Middle frontal gyrus (tissue), 1 donor: ENCODE measurements around the gene SOX9.

ENCODE experiments used
- DNase-seq: peaks from one replicate; pipeline ENCODE4 v3.0.0-alpha.2; 2015; ENCODE audit warnings: low spot score; ENCODE audit errors: extremely low spot score

Gene SOX9

DNA sequence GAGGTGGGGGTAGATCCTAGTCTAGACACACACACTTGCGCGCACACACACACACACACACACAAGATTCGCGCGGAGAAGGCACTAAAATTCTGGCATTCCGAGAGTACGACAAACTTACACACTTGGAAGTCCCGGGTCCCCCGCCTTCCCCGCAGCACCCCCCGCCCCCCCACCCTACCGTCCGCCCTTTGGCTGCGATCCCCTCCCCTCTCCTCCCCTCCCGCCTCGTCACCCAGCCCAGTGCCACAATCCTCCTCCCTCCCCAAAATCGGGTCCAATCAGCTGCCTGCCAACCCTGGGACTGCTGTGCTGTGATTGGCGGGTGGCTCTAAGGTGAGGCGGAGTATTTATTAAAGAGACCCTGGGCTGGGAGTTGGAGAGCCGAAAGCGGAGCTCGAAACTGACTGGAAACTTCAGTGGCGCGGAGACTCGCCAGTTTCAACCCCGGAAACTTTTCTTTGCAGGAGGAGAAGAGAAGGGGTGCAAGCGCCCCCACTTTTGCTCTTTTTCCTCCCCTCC is at the start of gene SOX9:
Gene SOX9 (plus strand): TSS at position 379 of the 522 bp plus-strand sequence. CDS start 372 bp downstream, outside the sequence.
- DNase-seq = peak; percentile 88

DNA sequence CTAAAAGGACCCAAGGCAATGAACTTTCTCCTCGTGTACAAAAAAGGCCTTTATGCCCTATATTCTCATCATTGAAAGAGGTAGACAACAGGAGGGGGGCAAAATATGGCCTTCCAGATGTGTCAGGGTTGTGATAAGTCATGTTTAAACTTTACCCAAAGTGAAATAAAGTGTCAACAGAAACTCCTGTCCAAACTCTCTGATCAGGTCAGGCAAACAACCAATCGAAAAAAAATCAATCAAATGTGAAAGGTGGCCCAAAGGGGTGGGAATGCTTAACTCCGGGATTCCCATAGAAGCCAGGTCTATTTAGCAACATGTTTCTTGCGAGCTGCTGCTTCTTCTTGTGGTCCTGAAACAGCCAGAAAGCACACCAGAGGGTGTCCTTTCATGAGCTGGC is 49.5 kb upstream of the SOX9 start:
- no peak for DNase-seq

DNA sequence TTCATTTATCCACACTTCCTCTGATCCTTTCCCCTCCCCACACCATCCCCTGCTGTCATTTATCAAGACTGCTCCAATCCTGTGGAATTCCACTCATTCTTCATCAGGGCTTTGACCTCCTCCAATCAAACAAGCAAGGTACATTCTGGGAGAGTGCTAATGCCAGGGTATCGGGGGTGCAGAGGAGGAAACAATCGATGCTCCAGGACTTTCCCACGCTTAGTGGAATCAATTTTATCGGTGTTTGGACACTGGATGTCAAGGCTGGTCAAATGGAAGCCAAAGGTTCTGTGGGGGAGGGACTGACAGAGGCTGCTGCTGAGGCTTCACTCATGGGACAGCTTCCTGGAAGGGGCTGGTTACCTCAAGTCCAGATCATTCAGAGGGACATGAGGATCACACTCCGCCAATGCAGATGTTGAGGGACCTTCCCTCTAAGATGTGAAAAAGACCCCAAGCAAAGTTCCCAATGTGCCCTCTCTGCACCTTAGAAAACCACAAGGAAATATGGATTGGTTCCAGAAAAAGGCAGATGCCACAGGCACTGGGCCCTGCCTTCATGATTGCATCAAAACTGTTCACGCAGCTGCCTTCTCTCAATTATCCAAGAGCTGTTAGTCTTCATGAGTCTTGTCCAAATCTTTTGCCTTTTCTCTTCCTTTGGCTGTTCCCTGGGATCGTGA is 44.7 kb upstream of the SOX9 start:
- DNase-seq = no peak

DNA sequence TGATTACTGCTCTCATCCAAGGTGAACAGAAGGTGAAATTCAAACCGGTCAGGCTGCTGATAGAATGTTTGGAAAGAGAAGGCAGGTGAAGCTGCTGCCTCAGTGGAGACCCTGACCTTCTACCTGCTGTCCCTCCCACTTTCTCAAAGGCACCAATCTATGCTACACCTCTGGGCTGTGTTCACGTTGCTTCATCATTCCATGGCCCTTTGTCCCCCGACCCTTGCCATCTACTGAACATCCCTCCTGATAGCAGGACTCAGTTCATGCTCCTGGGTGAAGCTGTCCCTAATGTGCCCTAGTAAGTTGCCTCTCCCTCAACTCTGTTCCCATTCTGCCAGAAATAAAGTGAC is 44.2 kb upstream of the SOX9 start:
- DNase-seq = no peak

DNA sequence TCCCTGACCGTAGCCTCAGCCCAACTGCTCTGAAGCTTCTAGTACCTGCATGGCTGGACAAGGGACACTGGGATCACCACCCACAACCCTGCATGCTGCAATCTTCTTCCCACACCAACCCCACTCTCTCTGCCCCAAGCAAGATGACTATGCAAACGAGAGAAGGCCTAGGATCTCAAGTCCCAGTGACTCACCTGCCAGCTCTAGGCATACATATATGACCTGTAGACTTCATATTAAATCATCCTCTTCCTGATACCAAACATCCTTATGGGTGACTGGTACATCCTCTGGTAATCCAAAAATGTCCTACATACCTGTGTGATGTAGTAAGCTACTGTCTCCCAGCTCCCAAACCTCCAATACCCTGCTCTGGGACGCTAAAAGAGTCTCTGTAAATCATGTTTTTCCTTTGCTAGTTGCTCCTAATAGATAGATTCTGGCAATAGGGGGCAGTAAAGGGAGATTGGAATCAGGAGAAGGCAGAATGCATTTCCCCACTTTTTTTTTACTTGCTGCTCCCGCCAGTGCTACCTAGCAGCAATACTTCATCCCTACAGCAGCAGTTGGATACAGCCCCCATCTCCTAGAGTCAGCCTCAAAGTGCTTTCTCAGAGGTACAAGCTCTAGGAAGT is 43.4 kb upstream of the SOX9 start:
- no peak for DNase-seq

DNA sequence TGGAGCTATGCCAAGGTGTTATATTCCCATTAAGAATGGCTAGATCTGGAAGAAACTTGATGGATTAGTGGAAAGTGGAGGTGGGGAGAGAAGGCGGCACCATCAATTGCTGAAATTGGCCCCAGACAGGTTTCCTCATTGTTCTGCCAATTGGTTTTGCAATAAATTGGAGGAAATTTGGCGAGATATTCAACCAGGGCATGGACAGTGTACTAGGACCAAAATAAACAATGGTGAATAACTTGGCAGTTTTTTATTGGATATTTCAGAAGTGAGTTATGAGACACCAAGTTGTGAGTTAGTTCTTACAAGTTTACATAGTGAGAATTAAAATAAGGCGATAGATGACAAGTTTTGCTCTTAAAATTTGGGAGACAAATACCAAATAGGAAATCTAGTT is 41.1 kb upstream of the SOX9 start:
- no peak for DNase-seq

DNA sequence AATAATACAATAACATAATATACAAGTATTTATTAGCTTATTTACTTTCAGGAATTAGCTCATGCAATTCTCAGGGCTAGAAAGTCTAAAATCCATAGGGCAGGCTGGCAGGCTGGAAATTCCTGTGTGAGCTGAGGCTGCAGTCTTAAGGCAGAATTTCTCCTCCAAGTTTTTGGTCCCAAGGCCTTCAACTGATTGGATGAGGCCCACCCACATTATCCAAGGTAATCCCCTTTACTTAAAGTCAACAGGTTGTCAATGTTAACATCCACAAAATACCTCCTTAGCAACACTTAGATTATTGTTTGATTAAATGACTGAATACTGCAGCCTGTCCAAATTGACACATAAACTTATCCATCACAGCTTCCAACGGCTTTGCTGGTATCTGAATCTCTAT is 32.9 kb upstream of the SOX9 start:
- DNase-seq = no peak

DNA sequence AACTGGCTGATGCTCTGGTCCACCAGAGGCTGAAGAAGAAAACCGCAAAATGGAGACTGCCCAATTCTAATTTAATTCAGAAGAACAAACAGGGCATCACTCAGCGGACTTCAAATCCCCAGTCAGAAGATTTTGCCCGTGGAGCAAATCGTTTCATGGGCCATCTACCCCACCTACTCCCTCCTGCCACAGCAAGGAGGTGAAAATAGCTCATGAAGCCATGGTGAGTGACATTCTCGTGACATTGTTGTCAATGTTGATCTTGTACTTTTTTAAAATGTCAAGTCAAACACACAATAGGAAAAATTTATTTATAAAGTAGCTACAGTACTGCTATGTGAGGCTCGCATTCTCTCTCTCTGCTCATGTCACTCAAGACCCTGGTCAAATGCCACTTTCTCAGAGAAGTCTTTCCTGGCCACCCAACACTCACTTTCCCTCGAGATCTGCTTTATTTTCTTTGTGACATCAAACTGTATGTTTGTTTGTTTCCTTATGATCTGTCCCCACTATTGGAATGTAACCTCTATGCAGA is 31.3 kb upstream of the SOX9 start:
- DNase-seq = no peak

DNA sequence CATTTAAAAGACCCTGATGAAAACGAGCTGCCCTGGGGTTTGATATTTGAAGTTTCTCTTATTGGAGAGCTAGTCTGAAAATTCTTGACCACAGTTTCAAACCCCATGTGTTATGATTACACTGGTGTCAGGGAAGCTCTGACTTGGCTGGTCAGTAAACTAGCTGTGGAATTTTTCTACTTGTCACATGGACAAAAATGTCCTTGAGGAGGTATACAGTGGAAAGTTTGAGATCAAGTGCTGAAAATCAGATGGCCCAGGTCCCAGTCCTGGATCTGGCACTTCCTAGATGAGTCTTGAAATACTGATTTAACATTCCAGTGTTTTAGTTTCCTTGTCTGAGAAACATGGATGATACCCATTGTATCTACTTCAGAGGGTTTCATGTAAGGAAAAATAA is 30.7 kb upstream of the SOX9 start:
- DNase-seq = no peak

DNA sequence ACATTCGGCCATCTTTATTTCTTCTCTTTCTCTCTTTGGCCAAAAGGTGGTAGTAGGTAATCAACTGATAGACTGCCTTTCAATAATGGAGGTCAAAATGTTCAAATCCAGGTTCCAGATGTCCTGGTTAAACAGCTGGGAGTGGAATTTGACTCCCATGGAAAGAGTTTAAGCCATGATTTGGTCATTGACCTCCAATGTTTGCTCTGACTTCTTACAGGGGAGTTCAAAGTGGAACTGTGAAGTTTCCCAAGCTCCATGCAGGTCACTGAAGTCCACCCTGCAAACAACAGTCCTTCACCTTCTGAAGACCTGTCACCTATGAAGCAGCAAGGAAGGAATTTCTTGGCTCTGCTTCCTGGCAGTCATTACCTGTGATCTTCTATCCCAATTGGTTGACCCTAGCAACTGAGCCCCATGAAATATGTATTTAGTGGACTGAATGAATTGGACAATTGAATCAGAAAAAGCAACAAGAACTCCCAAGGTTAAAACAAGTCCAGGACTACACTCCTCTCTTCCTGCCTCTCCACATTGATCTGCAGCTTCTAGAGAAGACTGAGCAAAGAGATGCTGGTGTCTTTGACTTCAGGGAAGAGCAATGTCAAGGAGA is 28.0 kb upstream of the SOX9 start:
- DNase-seq = no peak

DNA sequence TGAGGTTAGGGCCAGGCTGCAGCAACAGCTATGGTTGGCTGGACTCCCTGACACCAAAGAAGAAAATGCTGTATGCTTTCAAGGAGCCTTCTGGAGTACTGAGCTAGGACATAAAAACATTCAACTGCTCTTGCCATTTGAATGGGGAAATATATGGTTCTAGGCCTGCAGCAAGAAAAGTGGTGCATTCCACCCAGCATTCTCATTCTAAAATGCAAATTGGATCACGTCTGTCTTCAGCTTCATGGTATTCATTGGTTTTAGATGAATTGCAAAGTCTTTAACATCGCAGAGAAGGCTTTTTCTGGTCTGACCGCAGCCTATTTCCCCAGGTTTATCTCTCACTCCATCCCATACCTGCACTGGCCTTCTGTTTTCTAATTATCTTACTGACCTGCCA is 27.1 kb upstream of the SOX9 start:
- DNase-seq = no peak

DNA sequence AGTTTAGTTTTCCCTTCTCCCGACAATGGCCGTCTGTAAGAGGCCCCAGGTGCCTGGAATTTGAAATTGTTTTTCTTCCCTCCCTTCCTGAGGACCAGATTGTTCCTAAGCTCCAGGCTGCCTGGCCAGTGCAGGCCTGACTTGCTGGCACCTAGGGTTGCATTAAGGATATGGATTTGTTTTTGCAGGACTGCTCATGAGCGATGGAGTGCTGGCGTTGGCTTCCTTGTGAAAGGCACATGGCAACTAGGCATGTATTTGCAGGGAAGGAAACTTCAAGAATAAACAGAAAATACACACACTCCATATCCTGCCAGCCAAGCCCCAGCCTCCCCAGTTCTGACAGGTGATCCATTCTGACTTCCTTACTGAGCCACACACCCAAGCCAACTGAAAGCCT is 25.5 kb upstream of the SOX9 start:
- DNase-seq = no peak

DNA sequence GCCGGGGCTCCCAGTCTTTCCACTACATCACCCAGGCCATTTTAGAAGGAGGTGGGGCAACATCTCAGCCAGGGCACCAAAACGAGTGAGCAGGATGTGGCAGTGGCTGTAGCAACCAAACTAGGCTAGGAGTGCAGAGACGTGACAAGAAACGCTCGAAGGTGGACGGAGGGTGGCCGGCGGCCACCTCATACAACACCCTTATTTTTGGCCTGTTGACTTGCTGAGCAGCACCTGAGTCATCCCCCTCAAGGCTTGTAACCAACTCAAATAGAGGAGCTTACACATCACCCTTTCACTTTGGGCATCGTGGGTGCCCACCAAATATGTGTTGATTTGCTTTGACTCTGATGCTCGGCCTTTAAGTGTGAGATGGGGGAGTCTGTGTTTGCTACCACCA is 23.7 kb upstream of the SOX9 start:
- no peak for DNase-seq

DNA sequence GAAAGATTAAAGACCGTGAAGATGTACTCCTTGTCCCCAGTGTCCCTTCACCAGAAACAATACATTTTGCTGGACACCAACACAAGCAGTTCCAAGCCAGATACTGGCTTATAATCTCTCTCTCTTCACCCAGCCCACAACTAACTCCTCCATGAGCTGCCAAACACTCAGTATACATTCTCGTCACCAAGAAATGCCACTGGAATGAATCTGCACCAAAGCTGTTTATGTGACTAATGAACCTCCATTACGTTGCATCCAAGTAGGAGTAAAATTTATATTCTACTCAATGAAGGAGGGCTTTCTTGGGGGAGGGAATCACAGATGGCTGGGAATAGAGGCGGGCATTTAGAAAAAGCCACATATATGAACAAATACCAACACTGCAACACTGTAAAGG is 20.9 kb upstream of the SOX9 start:
- DNase-seq = no peak

DNA sequence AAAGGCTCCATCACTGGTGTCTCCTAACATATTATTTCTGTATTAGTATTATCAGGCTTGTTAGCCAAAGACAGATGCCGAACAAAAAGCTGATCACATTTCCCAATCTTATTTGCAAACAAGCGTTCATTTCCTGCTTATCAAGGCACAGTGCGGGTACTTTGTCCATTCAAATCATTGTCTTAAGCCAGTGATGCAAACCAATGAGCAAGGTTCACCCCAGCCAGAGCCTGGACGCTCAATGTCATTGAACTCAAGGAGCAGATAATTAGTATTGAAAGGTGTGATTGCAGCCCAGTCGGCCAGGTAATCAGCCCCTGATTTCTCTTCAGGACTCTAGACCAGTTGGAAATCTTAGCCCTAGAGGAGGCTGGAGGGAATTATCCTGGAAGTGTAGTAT is 20.4 kb upstream of the SOX9 start:
- no peak for DNase-seq

DNA sequence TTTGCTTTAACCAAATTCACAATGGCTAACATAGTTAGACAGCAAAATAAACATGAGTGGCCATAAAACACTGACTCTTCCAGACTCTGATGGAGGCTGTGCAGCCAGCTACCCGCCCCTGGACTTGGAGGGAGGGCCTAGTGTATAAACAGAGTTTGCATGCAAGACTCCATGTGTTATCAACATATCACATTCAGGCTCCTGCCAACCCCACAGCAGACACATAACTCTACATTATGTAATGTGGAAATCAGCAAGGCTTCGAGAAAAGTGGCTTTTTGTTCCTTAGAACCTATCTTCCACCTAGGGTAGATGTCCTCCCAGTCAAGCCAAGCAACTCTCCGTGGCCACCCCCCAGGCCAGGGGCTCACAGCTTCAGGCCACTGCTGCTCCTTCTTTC is 19.3 kb upstream of the SOX9 start:
- no peak for DNase-seq

DNA sequence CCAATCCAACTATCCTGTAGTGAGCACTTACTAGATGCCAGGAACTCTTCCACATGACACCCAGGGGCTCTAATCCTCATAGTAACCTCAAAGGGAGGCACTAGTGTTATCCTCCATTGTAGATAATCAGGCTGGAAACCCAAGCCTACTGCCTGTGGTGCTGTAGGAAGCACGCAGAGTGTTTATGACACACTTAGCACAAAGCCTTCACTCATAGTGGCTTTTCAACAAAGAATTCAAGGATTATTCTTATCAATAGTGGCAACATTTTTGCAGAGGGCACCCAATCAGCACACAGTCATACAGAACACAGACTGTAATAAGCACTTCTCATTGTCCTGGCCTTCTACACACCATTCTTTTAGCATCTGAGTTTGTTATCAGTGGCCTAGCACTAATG is 18.5 kb upstream of the SOX9 start:
- DNase-seq = no peak

DNA sequence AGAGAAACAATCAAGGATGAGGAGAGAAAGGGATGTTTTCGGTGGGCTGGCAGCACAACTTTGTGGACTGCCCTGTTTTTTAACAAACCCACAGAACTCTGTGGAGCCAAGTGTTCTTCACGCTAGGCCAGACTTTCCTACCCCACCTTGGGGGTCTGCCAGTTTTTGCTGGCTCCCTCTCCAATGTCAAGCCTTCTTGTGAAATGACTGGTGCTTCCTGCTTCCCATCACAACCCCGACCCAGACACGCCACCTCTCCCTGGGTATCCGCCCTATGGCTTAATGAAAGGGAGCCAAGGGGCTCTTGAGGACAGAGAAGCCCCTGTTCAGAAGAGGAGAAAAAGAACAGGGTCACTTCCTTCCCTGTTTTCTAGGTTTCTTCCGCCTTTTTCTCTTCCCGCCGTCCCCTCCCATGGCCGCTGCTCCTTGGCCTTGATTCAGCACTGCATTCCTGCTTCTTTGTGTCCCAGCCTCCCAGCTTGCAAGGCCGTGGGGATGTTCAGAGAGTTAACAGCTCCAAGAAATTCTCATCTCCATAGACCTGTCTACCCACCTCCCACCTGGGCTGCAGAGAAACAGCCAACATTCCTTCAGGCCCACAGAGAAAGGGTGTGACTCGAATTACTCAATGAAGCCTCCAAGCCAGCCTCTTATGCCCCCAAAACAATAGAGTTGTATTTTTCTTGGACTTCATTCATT is 16.5 kb upstream of the SOX9 start:
- DNase-seq = no peak

DNA sequence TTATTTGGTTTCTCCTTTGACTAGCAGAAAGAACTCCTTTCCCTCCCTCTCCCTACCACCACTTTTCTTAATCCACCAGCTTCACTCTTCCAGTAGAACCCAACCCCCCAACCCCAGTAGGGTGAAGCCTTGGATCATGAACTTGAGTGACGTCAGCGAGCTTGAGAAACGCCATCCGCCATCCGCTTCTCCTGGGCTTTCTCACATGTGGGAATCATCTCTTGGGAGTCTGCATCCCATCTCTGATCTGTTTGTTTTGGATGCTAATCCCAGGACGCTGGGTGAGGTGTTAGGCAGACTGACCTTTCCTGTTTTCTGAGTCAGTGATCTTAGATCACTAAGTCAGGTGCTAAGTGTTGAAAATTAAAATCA is 16.0 kb upstream of the SOX9 start:
- DNase-seq = no peak

DNA sequence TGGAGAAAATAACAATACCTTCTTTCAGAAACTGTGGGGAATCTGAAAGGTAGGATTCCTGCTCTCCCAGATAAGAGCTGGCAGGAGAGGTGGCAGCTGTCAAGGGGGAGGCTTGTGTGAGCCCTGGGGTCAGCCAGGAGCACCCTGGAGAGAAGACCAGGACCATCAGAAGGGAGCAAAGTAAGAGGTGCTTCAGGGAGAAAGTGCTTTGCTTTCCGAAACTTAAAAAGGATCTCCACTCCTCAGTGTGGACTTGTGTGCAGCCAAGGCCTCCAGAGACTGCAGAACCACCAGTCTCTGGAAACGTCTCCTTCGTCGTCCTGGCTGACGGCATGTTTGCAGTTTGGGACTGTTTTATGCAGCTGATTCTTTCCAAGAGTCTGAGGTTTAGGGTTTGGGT is 13.7 kb upstream of the SOX9 start:
- DNase-seq = no peak

DNA sequence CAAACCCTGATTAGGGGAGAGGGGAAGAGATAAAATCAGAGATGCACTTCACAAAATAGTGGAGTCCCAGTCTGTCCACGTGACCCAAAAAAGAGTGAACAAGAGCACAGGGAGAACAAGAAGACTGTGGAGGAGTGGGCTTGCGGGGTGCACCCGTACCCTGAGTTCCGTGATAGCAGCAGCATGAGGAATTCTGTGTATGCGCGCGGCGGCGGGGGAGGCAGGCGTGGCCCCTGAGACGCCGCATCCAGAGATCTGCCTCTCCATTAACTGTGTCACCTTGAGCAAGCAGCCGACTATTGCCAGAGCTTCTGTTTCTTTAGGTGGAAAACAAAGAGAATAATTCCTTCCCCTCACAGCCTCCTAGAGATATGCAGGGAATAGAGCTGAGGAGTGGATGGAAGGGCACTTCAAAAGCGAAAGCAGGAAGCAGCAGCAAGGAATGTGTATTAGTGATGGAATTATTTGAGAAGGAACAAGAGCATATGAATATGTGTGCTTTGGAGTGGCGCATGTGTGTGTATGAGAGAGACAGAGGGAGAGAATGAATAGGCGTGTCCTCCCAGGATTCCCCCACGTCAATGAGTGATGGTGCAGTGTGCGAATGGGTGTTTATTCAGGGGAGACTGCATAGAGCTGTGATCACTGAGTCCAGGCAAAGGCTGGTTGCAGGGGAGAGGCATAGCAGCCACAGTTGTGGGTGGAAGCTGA is 10.4 kb upstream of the SOX9 start:
- DNase-seq = no peak
